ENCODE measurements around the gene BAZ1B.

DNA sequence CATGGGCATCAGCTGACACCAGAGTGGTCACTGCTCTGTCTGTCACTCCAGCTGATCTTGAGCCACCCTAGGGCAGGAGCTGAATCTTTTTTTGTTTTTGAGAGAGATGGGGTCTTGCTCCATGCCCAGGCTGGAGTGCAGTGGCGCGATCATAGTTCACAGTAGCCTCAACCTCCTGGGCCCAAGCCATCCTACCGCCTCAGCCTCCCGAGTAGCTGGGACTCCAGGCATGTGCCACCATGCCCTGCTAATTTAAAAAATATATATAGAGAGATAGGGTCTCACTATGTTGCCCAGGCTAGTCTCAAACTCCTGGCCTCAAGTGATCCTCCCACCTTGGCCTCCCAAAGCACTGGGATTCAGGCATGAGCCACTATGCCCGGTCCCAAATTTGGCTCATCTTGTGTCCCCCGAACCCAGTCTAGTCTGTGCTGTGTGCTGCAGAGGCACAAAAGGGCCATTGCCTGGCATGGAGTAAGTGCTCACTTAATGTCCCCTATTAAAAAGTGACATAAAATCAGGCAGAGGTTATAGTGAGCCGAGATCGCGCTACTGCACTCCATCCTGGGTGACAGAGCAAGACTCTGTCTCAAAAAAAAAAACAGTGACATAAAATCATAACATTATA, 96.6 kb downstream of the BAZ1B start:
- TF ChIP-seq, protein P1, sequence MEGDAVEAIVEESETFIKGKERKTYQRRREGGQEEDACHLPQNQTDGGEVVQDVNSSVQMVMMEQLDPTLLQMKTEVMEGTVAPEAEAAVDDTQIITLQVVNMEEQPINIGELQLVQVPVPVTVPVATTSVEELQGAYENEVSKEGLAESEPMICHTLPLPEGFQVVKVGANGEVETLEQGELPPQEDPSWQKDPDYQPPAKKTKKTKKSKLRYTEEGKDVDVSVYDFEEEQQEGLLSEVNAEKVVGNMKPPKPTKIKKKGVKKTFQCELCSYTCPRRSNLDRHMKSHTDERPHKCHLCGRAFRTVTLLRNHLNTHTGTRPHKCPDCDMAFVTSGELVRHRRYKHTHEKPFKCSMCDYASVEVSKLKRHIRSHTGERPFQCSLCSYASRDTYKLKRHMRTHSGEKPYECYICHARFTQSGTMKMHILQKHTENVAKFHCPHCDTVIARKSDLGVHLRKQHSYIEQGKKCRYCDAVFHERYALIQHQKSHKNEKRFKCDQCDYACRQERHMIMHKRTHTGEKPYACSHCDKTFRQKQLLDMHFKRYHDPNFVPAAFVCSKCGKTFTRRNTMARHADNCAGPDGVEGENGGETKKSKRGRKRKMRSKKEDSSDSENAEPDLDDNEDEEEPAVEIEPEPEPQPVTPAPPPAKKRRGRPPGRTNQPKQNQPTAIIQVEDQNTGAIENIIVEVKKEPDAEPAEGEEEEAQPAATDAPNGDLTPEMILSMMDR (IDR thresholded peaks at IDR 0.05) = no peak
- TF ChIP-seq POLR2AphosphoS5 (IDR thresholded peaks at IDR 0.05) = no peak
- TF ChIP-seq POLR2A (IDR thresholded peaks at IDR 0.05) = no peak

All from breast epithelium (tissue), 3 donors.